GM13976 (cell line): Measurements from ENCODE around the gene ASS1.

Experiments used
- DNase-seq: peaks from one replicate; pipeline ENCODE4 v3.0.0; 2012; ENCODE audit warnings: low spot score
- in situ Hi-C: fragments of 300-500 bp; cut with MboI; formaldehyde crosslinking; loops from one replicate; pipeline ENCODE4 v1.12.0; 2022; ENCODE audit warnings: low sequenced_read_pairs, mixed read lengths, inconsistent platforms; ENCODE audit not compliant: unreplicated experiment
- TF ChIP-seq, protein P1 (sequence below): IDR thresholded peaks from 2 replicates; pipeline ENCODE4 v1.5.1; 2012; ENCODE audit warnings: borderline replicate concordance, mild to moderate bottlenecking; ENCODE audit not compliant: insufficient read depth; ENCODE audit errors: extremely low read depth, missing control alignments, control extremely low read depth

Gene ASS1

DNA sequence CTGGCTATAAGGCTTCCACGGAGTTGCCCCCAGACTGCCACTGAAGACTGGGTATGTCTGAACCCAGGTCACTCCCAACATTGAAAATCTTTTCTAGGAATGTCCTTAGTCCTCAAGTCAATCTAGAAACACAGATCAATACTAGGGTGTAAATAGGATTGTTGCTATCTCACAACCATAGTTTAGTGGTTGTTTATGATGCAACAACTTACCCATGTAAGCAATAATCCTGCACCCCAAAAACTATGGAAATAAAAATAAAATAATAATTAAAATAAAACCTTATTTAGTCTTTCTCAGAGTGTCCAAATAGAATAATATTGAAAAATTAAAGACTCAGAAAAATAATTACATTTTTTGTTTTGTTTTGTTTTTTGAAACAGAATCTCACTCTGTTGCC is 68.3 kb downstream of the ASS1 start:
- in situ Hi-C loops = no loop called here
- TF ChIP-seq, protein P1, sequence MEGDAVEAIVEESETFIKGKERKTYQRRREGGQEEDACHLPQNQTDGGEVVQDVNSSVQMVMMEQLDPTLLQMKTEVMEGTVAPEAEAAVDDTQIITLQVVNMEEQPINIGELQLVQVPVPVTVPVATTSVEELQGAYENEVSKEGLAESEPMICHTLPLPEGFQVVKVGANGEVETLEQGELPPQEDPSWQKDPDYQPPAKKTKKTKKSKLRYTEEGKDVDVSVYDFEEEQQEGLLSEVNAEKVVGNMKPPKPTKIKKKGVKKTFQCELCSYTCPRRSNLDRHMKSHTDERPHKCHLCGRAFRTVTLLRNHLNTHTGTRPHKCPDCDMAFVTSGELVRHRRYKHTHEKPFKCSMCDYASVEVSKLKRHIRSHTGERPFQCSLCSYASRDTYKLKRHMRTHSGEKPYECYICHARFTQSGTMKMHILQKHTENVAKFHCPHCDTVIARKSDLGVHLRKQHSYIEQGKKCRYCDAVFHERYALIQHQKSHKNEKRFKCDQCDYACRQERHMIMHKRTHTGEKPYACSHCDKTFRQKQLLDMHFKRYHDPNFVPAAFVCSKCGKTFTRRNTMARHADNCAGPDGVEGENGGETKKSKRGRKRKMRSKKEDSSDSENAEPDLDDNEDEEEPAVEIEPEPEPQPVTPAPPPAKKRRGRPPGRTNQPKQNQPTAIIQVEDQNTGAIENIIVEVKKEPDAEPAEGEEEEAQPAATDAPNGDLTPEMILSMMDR = no peak
- no peak for DNase-seq

DNA sequence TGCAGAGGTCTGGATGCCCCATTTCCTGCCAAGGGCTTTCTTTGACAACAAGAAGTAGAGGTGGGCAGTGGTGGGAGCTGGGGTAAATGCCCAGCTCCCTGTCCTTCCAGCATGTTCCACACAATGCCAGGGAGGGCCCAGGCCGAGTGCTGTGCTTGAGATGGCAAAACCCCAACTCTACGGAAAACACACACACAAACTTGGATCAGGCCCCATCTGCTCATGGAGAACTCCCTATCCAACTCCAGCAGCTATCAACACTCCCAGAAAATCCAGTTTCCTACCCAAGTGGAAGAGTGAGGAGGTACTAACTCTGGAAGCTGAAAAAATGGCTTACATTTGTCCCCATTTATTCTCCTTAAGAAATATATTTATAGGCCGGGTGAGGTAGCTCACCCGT is 73.5 kb downstream of the ASS1 start:
- TF ChIP-seq, protein P1 = no peak
- no peak for DNase-seq
- in situ Hi-C loops = no loop called here

GRCh38 chr9:130518943-130519799 is 74.4 kb downstream of the ASS1 start:
- TF ChIP-seq, protein P1 = no peak
- in situ Hi-C loops = no loop called here
- no peak for DNase-seq

DNA sequence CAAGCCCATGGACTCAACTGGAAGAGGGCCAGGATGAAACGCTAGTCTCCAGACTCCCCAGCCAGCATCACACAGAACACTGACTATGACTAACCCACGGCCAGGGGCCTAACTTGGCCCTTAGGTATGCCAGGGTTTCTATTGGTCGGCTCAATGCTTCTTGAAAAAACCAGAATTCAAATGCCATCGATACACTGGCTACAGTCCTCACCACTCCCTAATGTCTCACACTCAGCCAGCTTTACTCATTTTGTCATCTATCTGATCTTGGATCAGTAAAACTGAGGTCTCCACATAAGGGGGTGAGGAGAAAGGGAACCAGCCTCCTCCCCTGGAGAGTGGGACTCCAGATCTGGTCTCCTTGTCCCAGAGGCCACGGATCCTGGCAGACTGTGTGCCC is 75.2 kb downstream of the ASS1 start:
- in situ Hi-C loops = no loop called here
- TF ChIP-seq, protein P1 = no peak

DNA sequence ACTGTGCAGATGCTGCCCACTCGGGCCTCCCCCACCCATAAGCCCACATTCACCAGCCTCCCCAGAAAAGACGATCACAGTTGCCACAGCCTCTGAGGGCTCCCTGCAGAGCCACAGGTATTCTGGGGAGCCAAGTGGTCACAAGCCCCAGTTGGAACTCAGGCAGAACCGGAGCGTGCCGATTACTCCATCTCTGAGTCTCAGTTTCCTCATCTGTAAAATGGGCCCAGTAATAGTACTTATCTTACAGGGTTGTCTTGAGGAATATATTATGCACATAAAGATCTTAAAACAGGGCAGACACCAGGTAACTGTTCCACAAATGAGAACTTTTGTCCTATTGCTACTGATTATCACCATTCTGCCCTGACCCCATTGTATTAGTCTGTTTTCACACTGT is 77.0 kb downstream of the ASS1 start:
- no peak for DNase-seq
- TF ChIP-seq, protein P1 = no peak
- in situ Hi-C loops = no loop called here

More for the DNA sequence above, 75.2 kb downstream of the ASS1 start:
- DNase-seq = no peak

- TF ChIP-seq, protein P1 = no peak
- no peak for DNase-seq
- in situ Hi-C loops = no loop called here
These were observed 77.6 kb downstream of the ASS1 start for GRCh38 chr9:130522233-130522808.
